Large intestine (tissue), 3 donors: Measurements from ENCODE around the gene GADD45A. TPM values are rescaled to one million over a fixed set of nuclear protein-coding genes. Genes with fewer than 3 reads are reported as not detected.

ENCODE experiments used
- DNase-seq, 2 donors: peaks; one replicate each; pipeline versions ENCODE4 v3.0.0 to v3.0.0-alpha.2; 2013
- H3K27ac ChIP-seq: one replicate; pipeline ENCODE4 v1.5.1; 2013; ENCODE audit warnings: low read length
- H3K27me3 ChIP-seq: 2 replicates; pipeline ENCODE4 v1.6.1; 2013; ENCODE audit warnings: low read length; ENCODE audit not compliant: control insufficient read depth, insufficient read depth
- H3K36me3 ChIP-seq: 2 replicates; pipeline ENCODE4 v1.6.1; 2013; ENCODE audit warnings: low read length; ENCODE audit not compliant: control insufficient read depth, insufficient read depth
- H3K4me1 ChIP-seq: one replicate; pipeline ENCODE4 v1.6.1; 2013; ENCODE audit warnings: low read length; ENCODE audit not compliant: control insufficient read depth, insufficient read depth
- H3K4me3 ChIP-seq: one replicate; pipeline ENCODE4 v1.5.1; 2013; ENCODE audit warnings: low read length
- H3K9me3 ChIP-seq: one replicate; pipeline ENCODE4 v1.6.1; 2013; ENCODE audit warnings: mild to moderate bottlenecking, low read depth, low read length, moderate library complexity; ENCODE audit not compliant: control insufficient read depth
- WGBS: methylation state at CpG from one replicate; pipeline ENCODE4 v1.1.5; 2013; ENCODE audit warnings: low lambda C conversion rate; ENCODE audit not compliant: insufficient coverage; 5-methylcytosine and 5-hydroxymethylcytosine counted together
- polyA plus RNA-seq: library from polyadenylated mRNA; unstranded; fragments of 120-200 nt; gene quantifications from one replicate; pipeline ENCODE4 v1.2.1, GENCODE V29; 2013

Gene GADD45A
- polyA plus RNA-seq, 1 donor = 48.9 TPM

DNA sequence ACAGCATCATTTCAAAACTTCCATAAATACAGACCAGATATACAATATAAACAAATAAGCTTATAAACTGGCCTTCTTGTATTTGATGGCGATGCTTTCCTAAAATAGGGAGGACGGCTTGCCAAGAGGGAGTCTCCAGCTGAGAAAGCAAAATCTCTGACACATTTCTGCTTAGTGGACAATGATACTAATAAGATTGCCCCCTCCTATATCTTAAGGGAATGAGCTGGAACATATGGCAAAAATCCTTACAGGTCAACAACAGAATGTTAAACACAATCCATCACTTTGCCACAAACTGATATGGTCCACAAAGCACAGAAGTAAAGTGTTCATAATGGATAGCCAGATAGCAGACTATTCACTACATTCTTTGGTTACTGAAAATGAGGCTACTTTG, 7.1 kb upstream of the GADD45A start:
- Histone ChIP-seq H3K4me3 (no peak overlapping the region), H3K36me3 (no peaks in the 10 kb centered on the region), H3K27me3 (no peaks in the 10 kb centered on the region), H3K27ac (no peak overlapping the region), H3K4me1 (peaks cover 2% of the 10 kb centered on the region), H3K9me3 (no peaks in the 10 kb centered on the region)
- no CpG with 5 or more reads among the region's 2 CpGs for WGBS
- no peak for DNase-seq

DNA sequence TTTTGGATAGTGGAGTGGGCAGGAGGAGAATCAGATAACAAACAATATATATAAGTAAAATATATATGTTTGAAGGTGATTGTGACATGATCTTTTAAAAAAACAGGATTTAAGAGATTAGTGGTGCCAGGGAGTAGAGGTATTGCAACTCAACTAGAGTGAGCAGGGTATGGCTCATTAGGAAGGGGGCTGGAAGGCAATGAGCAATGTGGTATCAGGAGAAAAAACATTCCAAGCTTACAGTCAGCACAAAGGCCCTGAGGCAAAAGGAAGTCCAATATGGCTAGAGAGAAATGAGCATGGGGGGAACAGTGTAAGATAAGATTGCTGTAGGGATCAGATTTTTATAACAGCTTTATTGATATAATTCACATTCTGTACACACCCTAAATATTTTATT, 5.3 kb upstream of the GADD45A start:
- no peak overlapping the region for H3K27ac ChIP-seq
- no peak for DNase-seq
- H3K4me1 ChIP-seq = peaks cover 15% of the 10 kb centered on the region
- no peaks in the 10 kb centered on the region for H3K36me3 ChIP-seq
- no peak overlapping the region for H3K4me3 ChIP-seq
- H3K27me3 ChIP-seq = no peaks in the 10 kb centered on the region
- H3K9me3 ChIP-seq = no peaks in the 10 kb centered on the region

- peaks cover 15% of the 10 kb centered on the region for H3K4me1 ChIP-seq
- H3K4me3 ChIP-seq = no peak overlapping the region
- H3K27ac ChIP-seq = no peak overlapping the region
- 100% methylated on average over 1 of the region's 2 CpGs for WGBS
- DNase-seq = no peak
- no peaks in the 10 kb centered on the region for H3K36me3 ChIP-seq
- peaks cover under 1% of the 10 kb centered on the region for H3K9me3 ChIP-seq
- no peaks in the 10 kb centered on the region for H3K27me3 ChIP-seq
Measured at GRCh38 chr1:67680486-67680885, 4.5 kb upstream of the GADD45A start.

- Histone ChIP-seq H3K9me3 (peaks cover 3% of the 10 kb centered on the region), H3K4me1 (peaks cover 22% of the 10 kb centered on the region), H3K4me3 (no peak overlapping the region), H3K27ac (peak overlapping the region; percentile 84), H3K27me3 (no peaks in the 10 kb centered on the region), H3K36me3 (peaks cover 5% of the 10 kb centered on the region)
- peak in 1 of 2 donors; percentile 63 for DNase-seq
- WGBS = no CpG with 5 or more reads among the region's 3 CpGs
Measured at GRCh38 chr1:67682659-67683197, 2.3 kb upstream of the GADD45A start.

DNA sequence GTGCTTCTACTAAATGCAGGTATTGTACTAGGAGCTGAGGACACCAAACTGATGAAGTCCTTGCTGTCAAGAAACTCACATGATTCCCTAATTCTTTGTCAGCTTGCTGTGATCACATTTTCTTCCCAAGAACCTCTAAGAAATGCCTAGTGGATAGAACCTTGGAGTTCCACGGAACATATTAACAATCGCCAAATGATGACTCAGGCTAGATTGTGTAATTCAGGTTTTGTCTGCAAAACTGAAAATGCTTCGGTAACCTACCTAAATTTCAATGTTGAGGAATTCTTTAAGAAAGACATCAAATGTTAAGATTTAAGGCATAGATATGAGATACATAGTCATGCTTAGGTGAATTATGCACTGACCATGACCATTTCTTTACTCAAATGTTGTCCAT, 1.7 kb upstream of the GADD45A start:
- 43% methylated on average over 1 of the region's 3 CpGs for WGBS
- Histone ChIP-seq H3K36me3 (peaks cover 6% of the 10 kb centered on the region), H3K4me1 (peaks cover 27% of the 10 kb centered on the region), H3K9me3 (peaks cover 3% of the 10 kb centered on the region), H3K27me3 (no peaks in the 10 kb centered on the region), H3K27ac (peak overlapping the region; percentile 84), H3K4me3 (no peak overlapping the region)
- peak in 1 of 2 donors; percentile 51 for DNase-seq

DNA sequence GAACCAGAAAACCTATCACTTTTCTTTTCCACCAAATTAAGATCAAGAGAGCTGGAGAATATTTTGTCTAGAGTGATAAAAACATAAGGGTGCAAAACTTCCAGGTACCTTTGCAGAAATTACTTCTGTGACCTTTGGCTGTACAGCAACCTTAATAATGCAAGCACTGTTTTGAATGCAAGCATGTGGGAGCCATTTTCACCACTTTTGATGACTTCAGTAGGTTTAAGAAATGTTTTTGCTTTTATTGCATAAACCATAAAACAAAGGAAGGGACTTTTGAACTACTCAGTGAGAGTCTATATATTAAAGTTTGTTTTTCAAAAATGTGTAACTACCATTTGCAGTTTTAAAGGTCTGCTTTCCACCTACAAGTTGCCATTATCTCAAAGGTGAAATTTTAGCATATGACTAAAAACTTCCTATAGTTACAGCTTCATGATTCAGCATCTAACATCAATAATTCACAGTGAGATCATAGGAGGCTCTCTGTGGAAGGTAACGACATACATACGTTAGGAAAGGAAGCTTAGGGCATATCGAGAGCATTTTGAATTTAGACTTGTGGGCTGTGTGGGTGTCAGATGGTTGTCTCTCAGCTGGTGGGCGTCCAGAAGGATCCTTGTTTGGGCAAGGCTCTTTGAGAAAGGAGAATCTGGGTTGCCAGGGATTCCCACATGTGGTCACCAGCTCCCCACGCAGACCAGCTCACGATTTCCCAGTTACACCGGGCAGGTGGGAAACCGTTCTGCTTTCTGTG, 1.1 kb upstream of the GADD45A start:
- H3K4me3 ChIP-seq = peak overlapping the region; percentile 37
- peak; percentile 38 to 68 for DNase-seq
- peaks cover 12% of the 10 kb centered on the region for H3K36me3 ChIP-seq
- no CpG with 5 or more reads among the region's 8 CpGs for WGBS
- H3K27me3 ChIP-seq = no peaks in the 10 kb centered on the region
- H3K27ac ChIP-seq = peak overlapping the region; percentile 84
- peaks cover 33% of the 10 kb centered on the region for H3K4me1 ChIP-seq
- H3K9me3 ChIP-seq = peaks cover 3% of the 10 kb centered on the region

GRCh38 chr1:67684526-67685066, 405 bp upstream of the GADD45A start:
- Histone ChIP-seq H3K4me1 (peaks cover 38% of the 10 kb centered on the region), H3K27me3 (no peaks in the 10 kb centered on the region), H3K4me3 (peak overlapping the region; percentile 37), H3K9me3 (peaks cover 3% of the 10 kb centered on the region), H3K27ac (peak overlapping the region; percentile 84), H3K36me3 (peaks cover 17% of the 10 kb centered on the region)
- no peak for DNase-seq
- no CpG with 5 or more reads among the region's 20 CpGs for WGBS

DNA sequence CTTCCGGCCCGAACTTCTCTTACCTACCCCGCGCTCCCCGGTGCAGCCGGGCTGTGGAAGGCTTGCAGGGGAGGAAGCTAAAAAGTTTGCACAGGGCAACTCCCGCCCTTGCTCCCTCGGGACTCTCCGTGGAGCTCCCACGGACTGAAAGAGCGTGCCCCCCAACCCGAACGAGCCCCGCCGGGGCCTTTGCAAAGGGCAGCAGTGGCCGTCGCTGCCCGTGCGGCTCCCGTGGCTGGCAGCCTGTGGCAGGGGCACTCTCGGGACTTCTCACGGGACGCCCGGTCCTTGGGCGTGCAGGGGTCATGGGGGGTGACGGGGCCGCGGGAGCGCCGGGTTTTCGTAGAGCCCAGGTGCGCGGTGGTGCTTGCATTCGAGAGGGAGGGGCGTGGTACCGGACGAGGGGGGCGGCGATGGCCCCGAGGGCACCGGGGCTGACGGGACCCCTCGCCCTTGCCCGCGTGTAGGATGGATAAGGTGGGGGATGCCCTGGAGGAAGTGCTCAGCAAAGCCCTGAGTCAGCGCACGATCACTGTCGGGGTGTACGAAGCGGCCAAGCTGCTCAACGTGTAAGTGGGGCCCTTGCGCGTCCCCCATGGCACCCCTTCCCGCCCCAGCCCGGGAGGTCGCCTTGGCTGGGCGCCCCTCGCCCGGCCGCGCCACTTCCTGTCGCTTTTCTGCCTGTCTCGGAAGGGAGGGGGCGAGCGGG, 711 bp downstream of the GADD45A start:
- no peaks in the 10 kb centered on the region for H3K27me3 ChIP-seq
- WGBS = no CpG with 5 or more reads among the region's 65 CpGs
- peak; percentile 52 to 75 for DNase-seq

DNA sequence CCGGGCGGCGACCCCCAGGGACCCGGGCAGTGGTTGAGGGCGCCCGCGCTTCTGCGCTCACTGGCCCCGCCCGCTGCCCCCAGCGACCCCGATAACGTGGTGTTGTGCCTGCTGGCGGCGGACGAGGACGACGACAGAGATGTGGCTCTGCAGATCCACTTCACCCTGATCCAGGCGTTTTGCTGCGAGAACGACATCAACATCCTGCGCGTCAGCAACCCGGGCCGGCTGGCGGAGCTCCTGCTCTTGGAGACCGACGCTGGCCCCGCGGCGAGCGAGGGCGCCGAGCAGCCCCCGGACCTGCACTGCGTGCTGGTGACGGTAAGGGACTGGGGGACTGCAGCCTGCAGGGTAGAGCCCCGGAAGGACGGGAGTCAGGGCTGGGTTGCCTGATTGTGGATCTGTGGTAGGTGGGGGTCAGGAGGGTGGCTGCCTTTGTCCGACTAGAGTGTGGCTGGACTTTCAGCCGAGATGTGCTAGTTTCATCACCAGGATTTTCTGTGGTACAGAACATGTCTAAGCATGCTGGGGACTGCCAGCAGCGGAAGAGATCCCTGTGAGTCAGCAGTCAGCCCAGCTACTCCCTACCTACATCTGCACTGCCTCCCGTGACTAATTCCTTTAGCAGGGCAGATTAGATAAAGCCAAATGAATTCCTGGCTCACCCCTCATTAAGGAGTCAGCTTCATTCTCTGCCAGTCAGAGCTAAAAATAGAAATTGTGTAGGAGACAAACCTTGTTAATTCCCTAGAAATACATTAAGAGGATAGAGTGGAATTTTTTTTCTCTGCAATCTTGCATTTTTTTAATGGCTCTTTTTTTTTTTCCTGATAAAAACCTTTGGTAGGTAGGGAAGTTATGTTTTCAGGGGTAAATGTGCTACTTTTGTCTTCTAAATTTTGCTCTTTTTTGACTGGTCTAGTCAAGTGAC, 1.5 kb downstream of the GADD45A start:
- H3K4me3 ChIP-seq = peak overlapping the region; percentile 98
- DNase-seq = peak; percentile 96 to 97
- peaks cover 38% of the 10 kb centered on the region for H3K4me1 ChIP-seq
- peaks cover 20% of the 10 kb centered on the region for H3K36me3 ChIP-seq
- H3K9me3 ChIP-seq = peaks cover 3% of the 10 kb centered on the region
- no CpG with 5 or more reads among the region's 43 CpGs for WGBS
- no peaks in the 10 kb centered on the region for H3K27me3 ChIP-seq
- peak overlapping the region; percentile 100 for H3K27ac ChIP-seq

More for the DNA sequence above, 711 bp downstream of the GADD45A start:
- Histone ChIP-seq H3K9me3 (peaks cover 3% of the 10 kb centered on the region), H3K4me1 (peaks cover 38% of the 10 kb centered on the region), H3K36me3 (peaks cover 20% of the 10 kb centered on the region), H3K27ac (peak overlapping the region; percentile 100), H3K4me3 (peak overlapping the region; percentile 98)

GRCh38 chr1:67687198-67687545, 2.2 kb downstream of the GADD45A start:
- WGBS = no CpG with 5 or more reads among the region's 3 CpGs
- Histone ChIP-seq H3K9me3 (peaks cover 3% of the 10 kb centered on the region), H3K27ac (peak overlapping the region; percentile 100), H3K36me3 (peaks cover 20% of the 10 kb centered on the region), H3K27me3 (no peaks in the 10 kb centered on the region), H3K4me3 (peak overlapping the region; percentile 98), H3K4me1 (peaks cover 38% of the 10 kb centered on the region)
- DNase-seq = peak in 1 of 2 donors; percentile 32
